Activated T-cell treated with anti-CD3 and anti-CD28 coated beads, Interleukin-2, amount 50 U/mL, for 4 hours (primary cell): ENCODE results near the gene ZNF827. TPM values are rescaled to one million over a fixed set of nuclear protein-coding genes. Genes with fewer than 3 reads are reported as not detected.

ENCODE experiments used
- ATAC-seq, 2 donors: fragments of 200-7000 bp; cut with Tn5 transposase; one replicate each; pipeline ENCODE4 v1.10.0; 2021
- DNase-seq: peaks from one replicate; pipeline ENCODE4 v3.0.0-alpha.2; 2020
- H3K27me3 Mint-ChIP-seq: one replicate; pipeline ENCODE4 v1.8.0; 2021; ENCODE audit warnings: low read depth, mixed read lengths
- H3K36me3 Mint-ChIP-seq: one replicate; pipeline ENCODE4 v1.8.0; 2022; ENCODE audit warnings: mixed read lengths; ENCODE audit not compliant: insufficient read depth
- H3K4me1 Mint-ChIP-seq: one replicate; pipeline ENCODE4 v1.8.0; 2021; ENCODE audit warnings: low read depth, mixed read lengths
- H3K4me3 Mint-ChIP-seq: one replicate; pipeline ENCODE4 v1.8.0; 2021; ENCODE audit warnings: mild to moderate bottlenecking, moderate library complexity, mixed read lengths
- H3K9me3 Mint-ChIP-seq: one replicate; pipeline ENCODE4 v1.8.0; 2021; ENCODE audit warnings: mixed read lengths
- total RNA-seq, 3 donors: library from RNA; stranded (reverse); gene quantifications; one replicate each; pipeline ENCODE4 v1.2.1, GENCODE V29; 2021

Gene ZNF827
- total RNA-seq, 3 donors from 2014 or later = 22.8 to 35.2 (median 25.1) TPM

DNA sequence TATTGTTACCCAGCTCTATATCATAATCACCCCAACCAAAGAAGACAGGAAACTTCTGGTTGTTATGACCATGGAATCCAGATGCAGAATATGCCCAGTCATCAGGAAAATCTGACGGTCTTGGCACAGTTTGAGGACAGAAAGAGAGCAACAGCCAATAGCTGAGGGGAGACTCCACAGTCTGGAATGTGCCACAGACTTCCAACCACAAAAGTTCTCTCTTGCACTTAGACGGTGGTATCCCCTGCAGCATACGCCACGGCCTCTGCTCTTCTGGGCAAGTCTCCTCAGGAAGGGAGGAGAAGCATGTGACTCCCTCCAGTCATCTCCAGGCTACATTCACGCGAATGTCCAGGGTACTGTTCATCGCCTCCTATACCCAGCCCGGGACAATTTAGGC lies 18.4 kb downstream of the ZNF827 start:
- Mint-ChIP-seq H3K36me3 (peaks cover 30% of the 10 kb centered on the region), H3K4me1 (peaks cover 29% of the 10 kb centered on the region), H3K9me3 (peaks cover 6% of the 10 kb centered on the region), H3K27me3 (no peaks in the 10 kb centered on the region), H3K4me3 (no peak overlapping the region)
- DNase-seq (no peak), ATAC-seq (no peak)

DNA sequence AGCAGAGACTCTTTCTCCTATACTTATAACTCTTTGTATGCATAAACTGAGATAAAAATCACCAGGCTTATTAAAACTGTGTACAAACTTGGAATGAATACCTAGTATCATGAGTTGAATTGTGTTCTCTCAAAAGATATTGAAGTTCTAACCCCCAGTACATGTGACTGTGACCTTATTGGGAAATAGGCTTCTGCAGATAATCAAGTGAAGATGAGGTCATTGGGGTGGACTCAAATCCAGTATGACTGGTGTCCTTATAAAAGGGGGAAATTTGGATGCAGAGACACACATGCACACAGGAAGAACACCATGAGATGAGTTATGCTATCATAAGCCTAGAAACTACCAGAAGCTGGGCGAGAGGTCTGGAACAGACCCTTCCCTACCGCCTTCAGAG lies 26.2 kb downstream of the ZNF827 start:
- H3K27me3 Mint-ChIP-seq = no peaks in the 10 kb centered on the region
- H3K4me1 Mint-ChIP-seq = peaks cover 16% of the 10 kb centered on the region
- H3K4me3 Mint-ChIP-seq = no peak overlapping the region
- H3K9me3 Mint-ChIP-seq = no peaks in the 10 kb centered on the region
- no peak for DNase-seq
- peaks cover 9% of the 10 kb centered on the region for H3K36me3 Mint-ChIP-seq
- ATAC-seq = no peak

DNA sequence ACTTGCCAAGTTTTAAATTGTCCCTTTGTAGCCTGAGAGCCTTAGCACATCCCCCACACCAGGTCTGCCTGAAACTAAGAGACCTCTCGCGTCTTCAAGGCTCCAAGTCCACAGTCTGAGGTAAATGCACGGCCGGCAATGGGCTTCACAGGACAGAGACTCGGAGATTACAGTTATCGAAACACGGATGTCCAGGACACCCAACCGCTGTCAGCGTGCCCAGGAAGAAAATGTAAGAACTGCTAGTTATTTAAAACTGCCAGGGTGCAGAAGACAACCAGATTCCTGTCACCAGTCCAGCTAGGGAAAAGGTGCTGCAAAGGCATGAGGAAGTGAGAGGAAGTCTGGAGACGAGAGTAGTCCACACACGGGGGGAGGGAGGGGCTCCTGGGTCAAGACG lies 28.9 kb downstream of the ZNF827 start:
- Mint-ChIP-seq H3K27me3 (no peaks in the 10 kb centered on the region), H3K9me3 (no peaks in the 10 kb centered on the region), H3K4me1 (peaks cover 17% of the 10 kb centered on the region), H3K4me3 (no peak overlapping the region), H3K36me3 (peaks cover 2% of the 10 kb centered on the region)
- ATAC-seq (no peak), DNase-seq (no peak)

DNA sequence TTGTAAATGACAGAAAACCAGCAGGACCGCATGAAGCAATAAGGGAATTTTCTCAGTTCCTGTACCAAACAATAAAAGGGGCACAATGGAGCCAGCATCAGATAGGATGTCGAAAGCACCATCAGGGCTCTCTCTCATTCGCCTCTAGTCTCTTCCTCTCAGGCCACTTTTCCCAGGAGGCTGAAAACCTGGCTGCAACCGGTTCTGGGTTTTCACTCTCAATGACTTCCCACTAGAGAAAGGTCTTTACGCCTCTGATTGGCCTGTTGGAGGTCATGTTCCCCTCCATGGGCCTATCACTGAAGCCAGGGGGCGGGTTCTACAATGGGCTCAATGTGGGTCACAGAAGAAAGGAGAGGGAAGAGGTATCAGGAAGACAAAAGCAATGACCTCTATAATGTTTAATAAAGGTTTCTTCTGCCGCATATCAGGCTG lies 29.3 kb downstream of the ZNF827 start:
- no peak for DNase-seq
- no peak overlapping the region for H3K4me3 Mint-ChIP-seq
- no peaks in the 10 kb centered on the region for H3K9me3 Mint-ChIP-seq
- peaks cover 16% of the 10 kb centered on the region for H3K4me1 Mint-ChIP-seq
- H3K27me3 Mint-ChIP-seq = no peaks in the 10 kb centered on the region
- H3K36me3 Mint-ChIP-seq = peaks cover 2% of the 10 kb centered on the region
- ATAC-seq = no peak

DNA sequence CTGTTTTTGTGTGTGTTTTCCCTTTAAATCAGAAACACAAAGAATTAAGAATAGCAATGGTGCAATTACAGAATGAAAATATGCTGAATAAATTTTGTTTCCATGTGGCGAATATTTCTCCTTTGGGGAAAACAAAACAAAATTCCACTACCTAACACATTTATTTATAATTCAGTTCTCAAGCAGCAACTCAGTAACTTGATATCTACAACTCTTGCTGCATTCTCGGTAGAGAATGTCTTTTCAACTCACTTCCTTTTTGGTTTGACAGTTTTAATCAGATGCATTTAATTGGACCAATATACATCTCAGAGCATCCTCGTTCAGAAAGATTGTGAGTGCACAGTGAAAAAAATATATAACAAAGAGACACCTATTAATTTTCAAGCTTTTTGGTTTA lies 30.8 kb downstream of the ZNF827 start:
- Mint-ChIP-seq H3K36me3 (peaks cover 7% of the 10 kb centered on the region), H3K4me1 (peaks cover 16% of the 10 kb centered on the region), H3K4me3 (no peak overlapping the region), H3K9me3 (no peaks in the 10 kb centered on the region), H3K27me3 (no peaks in the 10 kb centered on the region)
- ATAC-seq = no peak
- DNase-seq = no peak

- no peaks in the 10 kb centered on the region for H3K27me3 Mint-ChIP-seq
- no peak overlapping the region for H3K4me3 Mint-ChIP-seq
- H3K4me1 Mint-ChIP-seq = peaks cover 16% of the 10 kb centered on the region
- peaks cover 7% of the 10 kb centered on the region for H3K36me3 Mint-ChIP-seq
- DNase-seq (no peak), ATAC-seq (no peak)
- H3K9me3 Mint-ChIP-seq = no peaks in the 10 kb centered on the region
Observed at GRCh38 chr4:145907390-145907789, 31.2 kb downstream of the ZNF827 start.

DNA sequence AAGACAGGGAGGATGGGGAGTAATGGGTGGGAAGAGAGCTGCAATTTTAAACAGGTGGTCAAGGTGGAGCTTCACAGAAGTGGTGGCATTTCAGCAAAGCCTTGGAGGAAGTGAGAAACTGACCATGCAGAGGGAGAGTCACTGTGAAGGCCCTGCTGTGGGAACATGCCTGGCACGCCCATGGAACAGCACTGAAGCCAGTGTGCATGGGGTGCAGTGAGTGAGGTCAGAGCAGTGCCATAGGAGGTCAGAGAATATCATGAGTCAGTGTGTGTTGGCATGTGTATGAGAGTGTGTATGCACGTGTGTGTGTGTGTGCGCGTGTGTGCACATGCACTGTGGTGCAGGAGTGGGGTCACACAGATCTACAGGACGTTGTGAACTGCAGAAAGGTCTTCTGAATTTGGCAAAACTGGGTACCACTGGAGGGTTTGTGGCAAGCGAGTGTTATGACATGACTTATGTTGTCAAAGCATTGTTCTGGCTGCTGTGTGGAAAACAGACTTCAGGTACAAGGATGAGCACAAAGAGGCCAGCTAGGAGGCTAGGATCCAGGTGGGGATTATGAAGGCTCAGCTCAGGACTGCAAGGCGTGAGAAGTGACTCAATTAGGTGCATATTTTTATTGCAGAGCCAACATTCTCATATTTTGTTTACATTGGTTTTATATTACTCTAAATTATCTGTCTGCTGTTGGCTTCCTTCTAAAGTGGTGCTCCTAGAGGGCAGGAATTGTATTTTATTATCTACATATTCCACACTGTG lies 34.0 kb downstream of the ZNF827 start:
- Mint-ChIP-seq H3K36me3 (peaks cover 20% of the 10 kb centered on the region), H3K4me3 (no peak overlapping the region), H3K4me1 (peaks cover 9% of the 10 kb centered on the region), H3K27me3 (no peaks in the 10 kb centered on the region), H3K9me3 (no peaks in the 10 kb centered on the region)
- no peak for ATAC-seq
- DNase-seq = no peak

- H3K36me3 Mint-ChIP-seq = peaks cover 28% of the 10 kb centered on the region
- DNase-seq (no peak), ATAC-seq (no peak)
- no peaks in the 10 kb centered on the region for H3K27me3 Mint-ChIP-seq
- peaks cover 6% of the 10 kb centered on the region for H3K4me1 Mint-ChIP-seq
- H3K4me3 Mint-ChIP-seq = no peak overlapping the region
- H3K9me3 Mint-ChIP-seq = no peaks in the 10 kb centered on the region
Observed at GRCh38 chr4:145902522-145902921, 36.1 kb downstream of the ZNF827 start.

DNA sequence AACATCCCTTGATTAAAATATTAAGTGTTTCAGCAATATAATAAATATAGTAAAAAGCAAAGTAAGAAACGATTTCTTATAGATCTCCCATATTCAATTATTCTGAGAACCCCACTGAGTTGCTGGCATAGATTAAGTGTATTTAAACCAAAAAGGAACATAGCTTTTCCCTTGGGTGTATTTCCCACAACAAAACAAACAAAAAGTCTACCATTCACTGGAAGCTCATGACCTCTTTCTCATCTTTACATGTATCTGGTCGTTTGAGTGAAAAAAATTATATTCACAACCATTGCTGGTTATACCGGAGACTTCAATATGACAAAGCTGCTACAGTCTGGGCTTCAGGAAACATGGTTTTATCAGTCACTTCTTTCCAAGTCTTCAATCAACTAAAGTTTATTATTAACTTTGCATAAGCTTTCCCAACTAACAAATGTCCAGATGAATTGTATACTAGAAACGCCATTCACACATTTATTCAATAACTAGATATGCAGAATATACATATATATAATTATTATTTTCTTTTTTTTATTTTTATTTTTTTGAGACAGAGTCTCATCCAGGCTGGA lies 38.6 kb downstream of the ZNF827 start:
- no peak overlapping the region for H3K4me3 Mint-ChIP-seq
- H3K27me3 Mint-ChIP-seq = no peaks in the 10 kb centered on the region
- peaks cover 19% of the 10 kb centered on the region for H3K4me1 Mint-ChIP-seq
- no peak for DNase-seq
- H3K9me3 Mint-ChIP-seq = no peaks in the 10 kb centered on the region
- ATAC-seq = no peak
- peaks cover 32% of the 10 kb centered on the region for H3K36me3 Mint-ChIP-seq

DNA sequence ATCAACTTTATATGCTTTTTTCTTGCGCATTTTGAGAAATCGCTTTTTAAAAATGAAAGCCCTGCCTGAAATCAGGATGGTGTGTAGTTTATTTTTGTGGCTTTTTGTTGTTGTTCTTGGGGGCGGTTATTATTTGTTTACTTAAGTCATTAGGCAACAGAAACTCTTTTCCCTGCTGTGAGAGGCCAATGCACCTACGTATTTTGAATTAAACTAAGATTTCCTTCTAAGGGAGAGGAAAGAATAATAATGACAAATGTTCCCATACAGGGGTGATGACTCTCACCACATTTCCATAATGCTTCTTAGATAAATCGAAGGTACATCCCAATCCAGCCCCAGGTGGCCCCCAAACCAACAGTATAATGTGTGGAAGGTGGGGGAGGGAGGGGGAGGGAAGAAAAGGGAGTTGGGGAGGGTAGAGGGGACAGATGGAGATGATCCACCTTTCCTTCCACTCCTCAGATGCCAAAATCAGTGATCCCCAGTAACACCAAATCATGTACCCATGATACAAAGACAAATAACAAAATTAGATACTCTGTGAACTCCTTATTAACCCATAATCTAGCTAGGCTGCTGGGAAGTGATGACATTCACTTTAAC lies 39.6 kb downstream of the ZNF827 start:
- ATAC-seq = no peak
- Mint-ChIP-seq H3K4me3 (no peak overlapping the region), H3K27me3 (no peaks in the 10 kb centered on the region), H3K36me3 (peaks cover 34% of the 10 kb centered on the region), H3K9me3 (no peaks in the 10 kb centered on the region), H3K4me1 (peaks cover 26% of the 10 kb centered on the region)
- DNase-seq = no peak

DNA sequence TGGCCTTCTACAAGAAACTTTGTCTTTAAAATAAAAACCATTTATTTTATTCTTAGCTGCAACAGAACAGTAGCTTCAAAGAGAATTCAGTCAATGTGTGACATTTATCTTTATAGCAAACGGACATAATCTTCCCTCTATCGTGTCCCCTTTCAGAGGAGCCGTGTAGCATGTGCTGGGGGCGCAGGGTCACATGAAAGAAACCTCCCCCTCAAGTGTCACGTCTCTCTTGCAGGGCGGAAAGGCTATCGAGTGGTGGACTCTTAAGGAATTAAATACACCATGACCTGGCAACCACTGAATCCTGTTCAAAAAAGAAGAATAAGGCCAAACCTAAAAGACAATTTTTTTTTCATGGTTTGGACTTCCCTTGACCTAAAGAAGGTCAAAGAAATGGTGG lies 40.2 kb downstream of the ZNF827 start:
- Mint-ChIP-seq H3K9me3 (no peaks in the 10 kb centered on the region), H3K4me3 (no peak overlapping the region), H3K27me3 (no peaks in the 10 kb centered on the region), H3K36me3 (peaks cover 34% of the 10 kb centered on the region), H3K4me1 (peaks cover 29% of the 10 kb centered on the region)
- ATAC-seq (no peak), DNase-seq (no peak)

DNA sequence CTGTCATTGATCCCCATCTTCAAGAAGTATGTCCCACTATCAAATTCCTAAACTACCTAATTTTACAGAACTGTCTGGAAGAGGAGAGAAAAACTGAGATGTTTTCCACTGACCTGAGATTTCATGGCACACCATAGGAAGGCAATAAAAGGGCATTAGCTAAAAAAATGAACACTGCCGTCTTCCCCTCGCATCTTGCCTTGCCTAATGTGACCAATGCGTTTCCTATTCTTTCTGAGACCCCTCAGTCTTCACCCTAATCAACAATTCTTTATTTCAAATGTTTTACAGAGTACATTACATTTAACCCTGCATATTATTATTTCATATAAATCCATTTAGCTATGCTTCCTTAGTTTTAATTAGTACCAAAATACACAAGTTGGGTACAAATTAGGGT lies 43.6 kb downstream of the ZNF827 start:
- ATAC-seq (no peak), DNase-seq (no peak)
- Mint-ChIP-seq H3K36me3 (peaks cover 40% of the 10 kb centered on the region), H3K9me3 (no peaks in the 10 kb centered on the region), H3K4me3 (no peak overlapping the region), H3K27me3 (no peaks in the 10 kb centered on the region), H3K4me1 (peaks cover 33% of the 10 kb centered on the region)

GRCh38 chr4:145891958-145892357 lies 46.7 kb downstream of the ZNF827 start:
- Mint-ChIP-seq H3K36me3 (peaks cover 44% of the 10 kb centered on the region), H3K4me1 (peaks cover 33% of the 10 kb centered on the region), H3K4me3 (no peak overlapping the region), H3K27me3 (no peaks in the 10 kb centered on the region), H3K9me3 (no peaks in the 10 kb centered on the region)
- no peak for DNase-seq
- no peak for ATAC-seq

GRCh38 chr4:145890689-145891088 lies 47.9 kb downstream of the ZNF827 start:
- Mint-ChIP-seq H3K27me3 (no peaks in the 10 kb centered on the region), H3K4me1 (peaks cover 21% of the 10 kb centered on the region), H3K9me3 (no peaks in the 10 kb centered on the region), H3K36me3 (peaks cover 49% of the 10 kb centered on the region), H3K4me3 (no peak overlapping the region)
- DNase-seq = no peak
- ATAC-seq = no peak

DNA sequence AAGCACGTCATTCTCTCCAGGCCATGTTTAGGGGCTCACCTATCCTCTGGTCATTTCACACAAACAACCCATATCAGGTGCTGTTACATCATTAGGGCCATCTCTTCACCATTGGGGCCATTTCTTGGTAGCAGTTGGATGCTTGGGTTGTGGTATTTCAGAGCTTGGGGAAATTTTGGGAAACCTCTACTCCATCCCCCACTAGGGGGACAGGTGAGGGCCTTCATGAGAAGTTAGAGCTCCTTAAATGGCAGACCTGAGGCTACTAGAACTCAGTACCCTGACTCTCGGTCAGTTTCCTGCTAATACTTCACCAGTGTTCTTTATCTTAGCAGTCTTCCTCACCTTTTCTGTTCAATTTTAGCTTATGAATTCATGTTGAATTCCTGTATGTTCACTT lies 50.2 kb downstream of the ZNF827 start:
- Mint-ChIP-seq H3K4me3 (no peak overlapping the region), H3K4me1 (peaks cover 4% of the 10 kb centered on the region), H3K36me3 (peaks cover 60% of the 10 kb centered on the region), H3K27me3 (no peaks in the 10 kb centered on the region), H3K9me3 (no peaks in the 10 kb centered on the region)
- no peak for DNase-seq
- ATAC-seq = no peak
